Measurements from ENCODE around the gene CTSC. TPM values are rescaled to one million over a fixed set of nuclear protein-coding genes. Genes with fewer than 3 reads are reported as not detected.

CTSC gene
- polyA plus RNA-seq, 1 of the 3 experiments (the other 2 are of a cell fraction): 104 TPM

DNA sequence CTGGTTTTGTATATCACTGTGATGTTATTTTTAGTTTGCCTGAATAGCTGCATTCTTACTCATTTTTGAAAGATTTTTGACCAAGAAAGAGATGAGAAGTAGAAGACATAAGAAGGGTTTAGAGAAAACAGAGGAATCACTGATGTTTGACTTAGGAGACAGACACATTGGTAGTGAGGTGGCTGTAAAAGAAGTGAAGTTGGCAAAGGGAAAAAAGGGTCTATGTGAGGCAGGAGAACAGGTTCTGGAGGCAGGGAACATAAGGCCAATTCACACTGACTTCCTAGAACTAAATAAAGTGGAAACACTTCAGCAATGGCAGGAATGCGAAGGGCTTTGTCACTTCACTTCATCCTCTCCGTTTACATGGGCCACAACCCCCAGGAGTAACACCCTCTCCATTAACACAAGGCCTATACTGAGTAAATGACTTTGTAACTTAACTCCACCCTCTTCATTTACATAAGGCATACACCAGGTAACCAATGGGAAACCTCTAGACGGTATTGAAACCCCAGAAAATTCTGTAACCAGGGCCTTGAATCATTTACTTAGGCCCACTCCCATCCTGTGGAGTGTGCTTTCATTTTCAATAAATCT lies 36.5 kb downstream of the CTSC start:
- WGBS (ENCODE audit: low lambda C conversion rate): 98% methylated on average over 3 of the region's 3 CpGs
- Histone ChIP-seq H3K4me2 (no peak overlapping the region), H3K36me3 (replicated peaks in 1 of 2; ENCODE audit: control insufficient read depth in 1 of 2, insufficient read depth in 2 of 2, low read length in 1 of 2) (peaks cover 0 to 8% of the 10 kb centered on the region in 2 experiments), H3K27ac (ENCODE audit: low read depth in 2 of 2, low read length in 1 of 2) (no peak overlapping the region), H3K4me1 (ENCODE audit: control insufficient read depth in 1 of 2, insufficient read depth in 2 of 2, low read depth in 1 of 2, low read length in 1 of 2) (peaks cover 0 to 3% of the 10 kb centered on the region in 2 experiments; a peak in 1 of 4 replicates), H3K9me3 (no peaks in the 10 kb centered on the region), H3K9me2 (no peaks in the 10 kb centered on the region), H3K9ac (no peak overlapping the region), H2AFZ (ENCODE audit: low read depth) (no peak overlapping the region), H4K20me1 (ENCODE audit: insufficient read depth) (no peaks in the 10 kb centered on the region), H3K4me3 (ENCODE audit: low read depth in 2 of 2, low read length in 1 of 2) (no peak overlapping the region), H3K79me2 (ENCODE audit: insufficient read depth) (no peaks in the 10 kb centered on the region), H3F3A (replicated peaks; ENCODE audit: insufficient read depth) (no peaks in the 10 kb centered on the region), H3K27me3 (ENCODE audit: insufficient read depth) (no peaks in the 10 kb centered on the region)
- no peak for DNase-seq
- ChIA-PET POLR2A (no interaction called here), CTCF (no interaction called here)
- TF ChIP-seq NRF1 (IDR thresholded peaks at IDR 0.05; ENCODE audit: low read depth, low read length) (no peak), TCF12 (IDR thresholded peaks at IDR 0.05) (no peak), JUND (IDR thresholded peaks at IDR 0.05) (no peak), NFIC (IDR thresholded peaks at IDR 0.05; ENCODE audit: borderline replicate concordance) (no peak), FOSL2 (IDR thresholded peaks at IDR 0.05; ENCODE audit: borderline replicate concordance, low read depth) (no peak), EZH2phosphoT487 (IDR thresholded peaks at IDR 0.05; ENCODE audit: borderline replicate concordance, low read depth) (no peak), SMC3 (IDR thresholded peaks at IDR 0.05; ENCODE audit: low read depth, low read length) (no peak), RCOR1 (IDR thresholded peaks at IDR 0.05; ENCODE audit: low read length) (no peak), POLR2AphosphoS5 (IDR thresholded peaks at IDR 0.05; ENCODE audit: low read depth, low read length) (no peak), YY1 (IDR thresholded peaks at IDR 0.05; ENCODE audit: low read depth) (no peak), CHD2 (IDR thresholded peaks at IDR 0.05; ENCODE audit: low read length, partially characterized antibody) (no peak)
- TF ChIP-seq, protein P1, sequence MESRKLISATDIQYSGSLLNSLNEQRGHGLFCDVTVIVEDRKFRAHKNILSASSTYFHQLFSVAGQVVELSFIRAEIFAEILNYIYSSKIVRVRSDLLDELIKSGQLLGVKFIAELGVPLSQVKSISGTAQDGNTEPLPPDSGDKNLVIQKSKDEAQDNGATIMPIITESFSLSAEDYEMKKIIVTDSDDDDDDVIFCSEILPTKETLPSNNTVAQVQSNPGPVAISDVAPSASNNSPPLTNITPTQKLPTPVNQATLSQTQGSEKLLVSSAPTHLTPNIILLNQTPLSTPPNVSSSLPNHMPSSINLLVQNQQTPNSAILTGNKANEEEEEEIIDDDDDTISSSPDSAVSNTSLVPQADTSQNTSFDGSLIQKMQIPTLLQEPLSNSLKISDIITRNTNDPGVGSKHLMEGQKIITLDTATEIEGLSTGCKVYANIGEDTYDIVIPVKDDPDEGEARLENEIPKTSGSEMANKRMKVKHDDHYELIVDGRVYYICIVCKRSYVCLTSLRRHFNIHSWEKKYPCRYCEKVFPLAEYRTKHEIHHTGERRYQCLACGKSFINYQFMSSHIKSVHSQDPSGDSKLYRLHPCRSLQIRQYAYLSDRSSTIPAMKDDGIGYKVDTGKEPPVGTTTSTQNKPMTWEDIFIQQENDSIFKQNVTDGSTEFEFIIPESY (IDR thresholded peaks at IDR 0.05; ENCODE audit: borderline replicate concordance, low read depth): no peak
- TF ChIP-seq, protein P2, sequence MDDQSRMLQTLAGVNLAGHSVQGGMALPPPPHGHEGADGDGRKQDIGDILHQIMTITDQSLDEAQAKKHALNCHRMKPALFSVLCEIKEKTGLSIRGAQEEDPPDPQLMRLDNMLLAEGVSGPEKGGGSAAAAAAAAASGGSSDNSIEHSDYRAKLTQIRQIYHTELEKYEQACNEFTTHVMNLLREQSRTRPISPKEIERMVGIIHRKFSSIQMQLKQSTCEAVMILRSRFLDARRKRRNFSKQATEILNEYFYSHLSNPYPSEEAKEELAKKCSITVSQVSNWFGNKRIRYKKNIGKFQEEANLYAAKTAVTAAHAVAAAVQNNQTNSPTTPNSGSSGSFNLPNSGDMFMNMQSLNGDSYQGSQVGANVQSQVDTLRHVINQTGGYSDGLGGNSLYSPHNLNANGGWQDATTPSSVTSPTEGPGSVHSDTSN (IDR thresholded peaks at IDR 0.05): no peak
- TF ChIP-seq, protein P3, sequence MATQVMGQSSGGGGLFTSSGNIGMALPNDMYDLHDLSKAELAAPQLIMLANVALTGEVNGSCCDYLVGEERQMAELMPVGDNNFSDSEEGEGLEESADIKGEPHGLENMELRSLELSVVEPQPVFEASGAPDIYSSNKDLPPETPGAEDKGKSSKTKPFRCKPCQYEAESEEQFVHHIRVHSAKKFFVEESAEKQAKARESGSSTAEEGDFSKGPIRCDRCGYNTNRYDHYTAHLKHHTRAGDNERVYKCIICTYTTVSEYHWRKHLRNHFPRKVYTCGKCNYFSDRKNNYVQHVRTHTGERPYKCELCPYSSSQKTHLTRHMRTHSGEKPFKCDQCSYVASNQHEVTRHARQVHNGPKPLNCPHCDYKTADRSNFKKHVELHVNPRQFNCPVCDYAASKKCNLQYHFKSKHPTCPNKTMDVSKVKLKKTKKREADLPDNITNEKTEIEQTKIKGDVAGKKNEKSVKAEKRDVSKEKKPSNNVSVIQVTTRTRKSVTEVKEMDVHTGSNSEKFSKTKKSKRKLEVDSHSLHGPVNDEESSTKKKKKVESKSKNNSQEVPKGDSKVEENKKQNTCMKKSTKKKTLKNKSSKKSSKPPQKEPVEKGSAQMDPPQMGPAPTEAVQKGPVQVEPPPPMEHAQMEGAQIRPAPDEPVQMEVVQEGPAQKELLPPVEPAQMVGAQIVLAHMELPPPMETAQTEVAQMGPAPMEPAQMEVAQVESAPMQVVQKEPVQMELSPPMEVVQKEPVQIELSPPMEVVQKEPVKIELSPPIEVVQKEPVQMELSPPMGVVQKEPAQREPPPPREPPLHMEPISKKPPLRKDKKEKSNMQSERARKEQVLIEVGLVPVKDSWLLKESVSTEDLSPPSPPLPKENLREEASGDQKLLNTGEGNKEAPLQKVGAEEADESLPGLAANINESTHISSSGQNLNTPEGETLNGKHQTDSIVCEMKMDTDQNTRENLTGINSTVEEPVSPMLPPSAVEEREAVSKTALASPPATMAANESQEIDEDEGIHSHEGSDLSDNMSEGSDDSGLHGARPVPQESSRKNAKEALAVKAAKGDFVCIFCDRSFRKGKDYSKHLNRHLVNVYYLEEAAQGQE (IDR thresholded peaks at IDR 0.05; ENCODE audit: low read depth, low read length): no peak
